Measurements from ENCODE around the gene CASTOR1.

DNA sequence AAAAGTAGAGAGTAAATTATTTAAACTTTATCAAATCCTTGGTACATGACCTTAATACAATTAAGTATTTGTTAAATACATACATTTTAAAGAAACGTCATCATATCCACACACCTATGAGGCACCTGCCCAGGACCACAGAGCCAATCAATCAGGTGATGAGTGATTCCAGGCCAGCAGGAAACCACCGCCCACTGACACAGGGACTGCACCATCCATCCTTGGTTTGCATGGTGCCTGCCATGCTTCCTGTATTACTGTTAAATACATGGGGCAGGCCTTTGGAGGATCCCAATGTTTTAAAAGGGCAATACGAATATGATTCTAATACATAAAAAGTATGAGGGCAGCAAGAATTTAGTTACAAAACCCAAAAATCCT, 44.4 kb upstream of the CASTOR1 start:
- TF ChIP-seq, protein P1, sequence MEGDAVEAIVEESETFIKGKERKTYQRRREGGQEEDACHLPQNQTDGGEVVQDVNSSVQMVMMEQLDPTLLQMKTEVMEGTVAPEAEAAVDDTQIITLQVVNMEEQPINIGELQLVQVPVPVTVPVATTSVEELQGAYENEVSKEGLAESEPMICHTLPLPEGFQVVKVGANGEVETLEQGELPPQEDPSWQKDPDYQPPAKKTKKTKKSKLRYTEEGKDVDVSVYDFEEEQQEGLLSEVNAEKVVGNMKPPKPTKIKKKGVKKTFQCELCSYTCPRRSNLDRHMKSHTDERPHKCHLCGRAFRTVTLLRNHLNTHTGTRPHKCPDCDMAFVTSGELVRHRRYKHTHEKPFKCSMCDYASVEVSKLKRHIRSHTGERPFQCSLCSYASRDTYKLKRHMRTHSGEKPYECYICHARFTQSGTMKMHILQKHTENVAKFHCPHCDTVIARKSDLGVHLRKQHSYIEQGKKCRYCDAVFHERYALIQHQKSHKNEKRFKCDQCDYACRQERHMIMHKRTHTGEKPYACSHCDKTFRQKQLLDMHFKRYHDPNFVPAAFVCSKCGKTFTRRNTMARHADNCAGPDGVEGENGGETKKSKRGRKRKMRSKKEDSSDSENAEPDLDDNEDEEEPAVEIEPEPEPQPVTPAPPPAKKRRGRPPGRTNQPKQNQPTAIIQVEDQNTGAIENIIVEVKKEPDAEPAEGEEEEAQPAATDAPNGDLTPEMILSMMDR (conservative IDR thresholded peaks at IDR 0.05; ENCODE audit: low read length) = no peak
- no peak for TF ChIP-seq EZH2phosphoT487 (IDR thresholded peaks at IDR 0.05; ENCODE audit: borderline replicate concordance, low read depth, low read length)

Data from OCI-LY7 (cell line).